ENCODE data around the gene AUP1.

DNA sequence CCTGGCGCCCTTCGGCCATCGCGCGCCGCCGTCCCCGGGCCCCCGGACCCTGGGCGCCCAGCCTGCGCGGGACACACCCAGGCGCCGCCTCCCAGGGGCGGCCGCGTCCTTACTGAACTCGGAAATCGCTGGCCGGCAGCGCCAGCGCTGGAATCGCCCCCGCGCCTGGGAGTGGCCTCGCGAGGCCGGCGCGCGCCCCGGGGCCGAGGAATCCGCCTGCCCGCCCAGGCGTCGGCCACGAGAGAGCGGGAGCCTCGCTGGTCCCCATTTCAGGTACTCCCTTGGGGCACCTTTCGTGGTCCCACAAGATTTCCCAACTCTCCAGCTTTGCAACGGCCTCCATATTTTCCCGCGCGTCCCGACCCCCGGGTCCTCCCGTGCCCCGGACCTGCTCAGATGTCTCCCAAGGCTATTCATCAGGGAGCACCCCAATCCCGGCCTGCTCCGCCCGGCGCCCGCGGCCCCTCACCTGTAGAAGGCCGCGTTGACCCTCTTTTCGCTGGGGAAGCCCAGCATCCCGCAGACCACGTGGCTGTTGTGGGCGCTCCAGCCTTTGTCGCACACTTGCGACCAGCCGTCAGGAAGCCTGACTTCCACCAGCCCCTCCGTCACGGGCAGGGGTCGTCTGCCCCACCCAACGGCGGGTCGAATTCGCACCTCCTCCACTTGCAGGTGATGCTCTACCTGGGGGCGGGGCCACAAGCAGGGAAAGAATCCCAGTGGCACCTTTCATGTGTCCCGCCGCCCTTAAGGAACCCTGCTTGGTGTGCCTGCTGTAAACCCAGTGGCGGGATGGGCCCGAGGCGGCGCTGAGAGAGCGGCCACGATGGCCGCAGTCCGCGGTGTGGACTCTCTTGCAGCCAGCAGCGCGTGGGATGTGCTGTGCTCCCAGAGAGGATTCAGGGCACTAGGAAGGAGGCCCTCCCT is 19.7 kb upstream of the AUP1 start:
- TF ChIP-seq, protein P1, sequence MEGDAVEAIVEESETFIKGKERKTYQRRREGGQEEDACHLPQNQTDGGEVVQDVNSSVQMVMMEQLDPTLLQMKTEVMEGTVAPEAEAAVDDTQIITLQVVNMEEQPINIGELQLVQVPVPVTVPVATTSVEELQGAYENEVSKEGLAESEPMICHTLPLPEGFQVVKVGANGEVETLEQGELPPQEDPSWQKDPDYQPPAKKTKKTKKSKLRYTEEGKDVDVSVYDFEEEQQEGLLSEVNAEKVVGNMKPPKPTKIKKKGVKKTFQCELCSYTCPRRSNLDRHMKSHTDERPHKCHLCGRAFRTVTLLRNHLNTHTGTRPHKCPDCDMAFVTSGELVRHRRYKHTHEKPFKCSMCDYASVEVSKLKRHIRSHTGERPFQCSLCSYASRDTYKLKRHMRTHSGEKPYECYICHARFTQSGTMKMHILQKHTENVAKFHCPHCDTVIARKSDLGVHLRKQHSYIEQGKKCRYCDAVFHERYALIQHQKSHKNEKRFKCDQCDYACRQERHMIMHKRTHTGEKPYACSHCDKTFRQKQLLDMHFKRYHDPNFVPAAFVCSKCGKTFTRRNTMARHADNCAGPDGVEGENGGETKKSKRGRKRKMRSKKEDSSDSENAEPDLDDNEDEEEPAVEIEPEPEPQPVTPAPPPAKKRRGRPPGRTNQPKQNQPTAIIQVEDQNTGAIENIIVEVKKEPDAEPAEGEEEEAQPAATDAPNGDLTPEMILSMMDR (IDR thresholded peaks at IDR 0.05), result no peak
- TF ChIP-seq POLR2A (IDR thresholded peaks at IDR 0.05), result no peak

Data from lower leg skin (tissue), 3 donors.